Ascending aorta (tissue), 2 donors: ENCODE data around the gene NEURL3. TPM values are rescaled to one million over a fixed set of nuclear protein-coding genes. Genes with fewer than 3 reads are reported as not detected.

Experiments used
- DNase-seq, 2 donors: peaks; one replicate each; pipeline ENCODE4 v3.0.0-alpha.2; 2019; ENCODE audit warnings: low spot score in 2 of 2
- H3K27ac ChIP-seq, 2 donors: fragments of 200-600 bp; sonication (generic); one replicate each; pipeline ENCODE4 v1.5.1; 2016 to 2017; ENCODE audit warnings: mild to moderate bottlenecking in 1 of 2
- H3K27me3 ChIP-seq: fragments of 200-600 bp; sonication (generic); one replicate; pipeline ENCODE4 v1.5.1; 2017
- H3K36me3 ChIP-seq, 2 donors: fragments of 200-600 bp; sonication (generic); one replicate each; pipeline ENCODE4 v1.5.1; 2016
- H3K4me1 ChIP-seq, 2 donors: fragments of 200-600 bp; sonication (generic); one replicate each; pipeline ENCODE4 v1.5.1; 2016 to 2017; ENCODE audit warnings: mild to moderate bottlenecking in 1 of 2
- H3K4me3 ChIP-seq, 2 donors: fragments of 200-600 bp; sonication (generic); one replicate each; pipeline ENCODE4 v1.5.1; 2016 to 2017; ENCODE audit warnings: mild to moderate bottlenecking in 1 of 2
- H3K9me3 ChIP-seq, 2 donors: fragments of 200-600 bp; sonication (generic); one replicate each; pipeline ENCODE4 v1.5.1; 2016
- CTCF ChIP-seq, 3 experiments: fragments of 200-600 bp in 2 of 3; fragments of 450-650 bp in 1 of 3; sonication (generic) in 2 of 3; IDR thresholded peaks; one replicate each; pipeline ENCODE4 v1.5.1; 2016 to 2019; ENCODE audit warnings: antibody characterized with exemption in 3 of 3, mild to moderate bottlenecking in 1 of 3, moderate library complexity in 1 of 3
- intact Hi-C: fragments of 100-400 bp; cut with DNase I; formaldehyde crosslinking; loops from one replicate; pipeline ENCODE4 v1.15.1; 2023
- total RNA-seq: library from RNA; depleted of rRNA; stranded (reverse); fragments of >200 nt; gene quantifications from one replicate; pipeline ENCODE4 v1.1.0, GENCODE V29; 2016

NEURL3 gene
- total RNA-seq, 1 donor from 2014 or later, result not detected

GRCh38 chr2:96537734-96538486 is 32.8 kb upstream of the NEURL3 start:
- Histone ChIP-seq H3K27me3 (no peaks in the 10 kb centered on the region), H3K4me3 (peak overlapping the region; percentile 83 to 99), H3K9me3 (no peaks in the 10 kb centered on the region), H3K36me3 (peaks cover 4 to 22% of the 10 kb centered on the region in 2 donors), H3K27ac (peak overlapping the region; percentile 96 to 99), H3K4me1 (peaks cover 18 to 67% of the 10 kb centered on the region in 2 donors)
- TF ChIP-seq CTCF (IDR thresholded peaks at IDR 0.05), result no peak
- intact Hi-C loops, result loop anchor here (1.0 to 5.0 kb wide), 2 partner anchors 29 to 369 kb away; no protein-coding TSS in a partner anchor
- DNase-seq, result no peak

- peak overlapping the region; percentile 96 to 99 for H3K27ac ChIP-seq
- TF ChIP-seq CTCF (IDR thresholded peaks at IDR 0.05), result no peak
- H3K9me3 ChIP-seq, result no peaks in the 10 kb centered on the region
- intact Hi-C loops, result loop anchor here (5.0 kb wide), 1 partner anchor 370 kb away; no protein-coding TSS in a partner anchor
- H3K4me1 ChIP-seq, result peaks cover 25 to 68% of the 10 kb centered on the region in 2 donors
- DNase-seq, result peak in 1 of 2 donors; percentile 85
- H3K4me3 ChIP-seq, result peak overlapping the region; percentile 83 to 99
- H3K27me3 ChIP-seq, result no peaks in the 10 kb centered on the region
- peaks cover 0 to 15% of the 10 kb centered on the region in 2 donors for H3K36me3 ChIP-seq
Observed at GRCh38 chr2:96537066-96537733, 32.0 kb upstream of the NEURL3 start.

GRCh38 chr2:96536445-96537065 is 31.4 kb upstream of the NEURL3 start, which contains the start of gene ARID5A:
Gene ARID5A (plus strand): TSS chr2:96536752. CDS start chr2:96536827, 75 bp downstream.
- peak; percentile 87 to 98 for DNase-seq
- H3K27ac ChIP-seq, result peak within 1 kb of the TSS; percentile 96 to 99
- peak within 1 kb of the TSS; percentile 83 to 99 for H3K4me3 ChIP-seq
- no peaks in the 10 kb centered on the region for H3K9me3 ChIP-seq
- H3K27me3 ChIP-seq, result no peaks in the 10 kb centered on the region
- TF ChIP-seq CTCF (IDR thresholded peaks at IDR 0.05), result peak; percentile 40 to 47 (median 46)
- peaks cover 28 to 66% of the 10 kb centered on the region in 2 donors for H3K4me1 ChIP-seq
- H3K36me3 ChIP-seq, result peaks cover 0 to 9% of the 10 kb centered on the region in 2 donors
- intact Hi-C loops, result loop anchor here (5.0 kb wide), 1 partner anchor 371 kb away; no protein-coding TSS in a partner anchor

GRCh38 chr2:96535331-96535730 is 30.2 kb upstream of the NEURL3 start:
- intact Hi-C loops, result loop anchor here (5.0 kb wide), 1 partner anchor 372 kb away; no protein-coding TSS in a partner anchor
- Histone ChIP-seq H3K9me3 (no peaks in the 10 kb centered on the region), H3K27me3 (no peaks in the 10 kb centered on the region), H3K27ac (peak overlapping the region; percentile 96 to 99), H3K36me3 (peaks cover 0 to 9% of the 10 kb centered on the region in 2 donors), H3K4me1 (peaks cover 39 to 67% of the 10 kb centered on the region in 2 donors), H3K4me3 (no peak overlapping the region)
- DNase-seq, result no peak
- TF ChIP-seq CTCF (IDR thresholded peaks at IDR 0.05), result no peak

- Histone ChIP-seq H3K36me3 (peaks cover 0 to 9% of the 10 kb centered on the region in 2 donors), H3K4me1 (peaks cover 40 to 68% of the 10 kb centered on the region in 2 donors), H3K27me3 (no peaks in the 10 kb centered on the region), H3K4me3 (no peak overlapping the region), H3K27ac (peak overlapping the region; percentile 96 to 99), H3K9me3 (no peaks in the 10 kb centered on the region)
- TF ChIP-seq CTCF (IDR thresholded peaks at IDR 0.05), result no peak
- intact Hi-C loops, result loop anchor here (5.0 kb wide), 3 partner anchors 103 to 373 kb away; partner anchors contain the start of genes CNNM4 and KANSL3
- no peak for DNase-seq
Observed at GRCh38 chr2:96534701-96535181, 29.6 kb upstream of the NEURL3 start.
